HCT116 (cell line): ENCODE measurements around the gene CCDC116.

Experiments used
- EZH2 ChIP-seq: fragments of 200-600 bp; sonication (generic); IDR thresholded peaks from 2 replicates; pipeline ENCODE4 v1.6.1; 2017; ENCODE audit warnings: antibody characterized with exemption, mixed run types
- EZH2phosphoT487 ChIP-seq: fragments of 200-600 bp; IDR thresholded peaks from 2 replicates; pipeline ENCODE4 v1.6.1; 2018; ENCODE audit warnings: antibody characterized with exemption, borderline replicate concordance
- JUND ChIP-seq: IDR thresholded peaks from 2 replicates; pipeline ENCODE4 v1.6.1; 2012
- MAX ChIP-seq: IDR thresholded peaks from 2 replicates; pipeline ENCODE4 v1.6.1; 2012
- RAD21 ChIP-seq: IDR thresholded peaks from 2 replicates; pipeline ENCODE4 v1.6.1; 2012; ENCODE audit warnings: low read depth, mild to moderate bottlenecking
- SIN3A ChIP-seq: IDR thresholded peaks from 2 replicates; pipeline ENCODE4 v1.6.1; 2012; ENCODE audit warnings: low read depth
- TCF7L2 ChIP-seq: IDR thresholded peaks from 2 replicates; pipeline ENCODE4 v1.7.0; 2011; ENCODE audit warnings: borderline replicate concordance, inconsistent platforms; ENCODE audit not compliant: insufficient read depth, insufficient read length; ENCODE audit errors: extremely low read depth
- TF ChIP-seq, protein P1 (sequence below), 3 experiments: fragments of 200-600 bp in 1 of 3; sonication (generic) in 1 of 3; IDR thresholded peaks in 2 of 3; conservative IDR thresholded peaks in 1 of 3; 2 replicates each; pipeline ENCODE4 v1.5.1; 2012 to 2017; ENCODE audit warnings: low read depth in 2 of 3, low read length in 2 of 3, antibody characterized with exemption in 1 of 3, borderline replicate concordance in 1 of 3, control low read depth in 1 of 3, mild to moderate bottlenecking in 1 of 3, mixed read lengths in 1 of 3, mixed run types in 1 of 3, moderate library complexity in 1 of 3; ENCODE audit not compliant: insufficient read depth in 1 of 3
- TF ChIP-seq, protein P2 (sequence below): IDR thresholded peaks from 2 replicates; pipeline ENCODE4 v1.6.1; 2012; ENCODE audit warnings: low read depth

DNA sequence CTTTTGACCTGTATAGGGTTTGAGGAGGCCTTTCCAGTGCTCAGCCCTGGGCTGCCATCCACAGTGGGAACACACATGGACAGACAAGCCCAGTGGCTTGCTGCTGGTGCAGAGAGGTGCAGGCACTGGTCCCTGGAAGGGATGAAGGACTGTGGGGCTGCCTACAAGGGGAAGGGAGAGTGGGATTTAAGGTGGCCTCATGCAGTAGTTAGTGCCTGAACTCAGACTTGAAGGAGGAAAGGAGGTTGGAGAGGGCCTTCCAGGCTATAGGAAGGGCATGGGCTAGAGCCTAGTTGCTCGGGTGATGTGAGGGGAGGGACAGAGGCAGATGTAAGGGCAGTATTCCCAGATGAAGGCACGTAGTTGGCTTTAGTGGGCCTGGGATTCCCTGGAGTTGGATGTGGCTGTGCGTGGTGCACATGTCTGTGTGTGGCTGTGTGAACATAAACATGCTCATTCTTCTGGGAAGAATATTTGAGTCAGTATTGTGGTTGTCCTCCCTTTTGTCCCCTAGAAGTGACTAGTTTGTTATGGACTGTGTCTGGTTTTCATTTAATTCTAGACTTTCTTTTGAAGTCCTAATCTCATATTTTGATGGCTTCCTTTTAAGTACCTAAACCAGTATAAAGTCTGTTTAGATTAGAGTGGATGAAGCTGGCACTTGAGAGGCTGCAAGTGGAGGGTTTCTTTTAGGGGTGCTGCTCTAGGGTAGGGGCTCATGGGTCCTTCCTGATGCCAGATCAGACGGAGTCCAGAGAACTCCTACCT is 21.2 kb upstream of the CCDC116 start:
- TF ChIP-seq MAX (no peak), RAD21 (no peak), EZH2phosphoT487 (no peak), SIN3A (no peak), JUND (no peak), TCF7L2 (no peak), EZH2 (no peak)
- TF ChIP-seq, protein P1, sequence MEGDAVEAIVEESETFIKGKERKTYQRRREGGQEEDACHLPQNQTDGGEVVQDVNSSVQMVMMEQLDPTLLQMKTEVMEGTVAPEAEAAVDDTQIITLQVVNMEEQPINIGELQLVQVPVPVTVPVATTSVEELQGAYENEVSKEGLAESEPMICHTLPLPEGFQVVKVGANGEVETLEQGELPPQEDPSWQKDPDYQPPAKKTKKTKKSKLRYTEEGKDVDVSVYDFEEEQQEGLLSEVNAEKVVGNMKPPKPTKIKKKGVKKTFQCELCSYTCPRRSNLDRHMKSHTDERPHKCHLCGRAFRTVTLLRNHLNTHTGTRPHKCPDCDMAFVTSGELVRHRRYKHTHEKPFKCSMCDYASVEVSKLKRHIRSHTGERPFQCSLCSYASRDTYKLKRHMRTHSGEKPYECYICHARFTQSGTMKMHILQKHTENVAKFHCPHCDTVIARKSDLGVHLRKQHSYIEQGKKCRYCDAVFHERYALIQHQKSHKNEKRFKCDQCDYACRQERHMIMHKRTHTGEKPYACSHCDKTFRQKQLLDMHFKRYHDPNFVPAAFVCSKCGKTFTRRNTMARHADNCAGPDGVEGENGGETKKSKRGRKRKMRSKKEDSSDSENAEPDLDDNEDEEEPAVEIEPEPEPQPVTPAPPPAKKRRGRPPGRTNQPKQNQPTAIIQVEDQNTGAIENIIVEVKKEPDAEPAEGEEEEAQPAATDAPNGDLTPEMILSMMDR (IDR thresholded peaks at IDR 0.05 in 2 of 3, conservative IDR thresholded peaks at IDR 0.05 in 1 of 3; ENCODE audit: borderline replicate concordance in 1 of 3, insufficient read depth in 1 of 3, low read depth in 2 of 3, low read length in 2 of 3), result no peak
- TF ChIP-seq, protein P2, sequence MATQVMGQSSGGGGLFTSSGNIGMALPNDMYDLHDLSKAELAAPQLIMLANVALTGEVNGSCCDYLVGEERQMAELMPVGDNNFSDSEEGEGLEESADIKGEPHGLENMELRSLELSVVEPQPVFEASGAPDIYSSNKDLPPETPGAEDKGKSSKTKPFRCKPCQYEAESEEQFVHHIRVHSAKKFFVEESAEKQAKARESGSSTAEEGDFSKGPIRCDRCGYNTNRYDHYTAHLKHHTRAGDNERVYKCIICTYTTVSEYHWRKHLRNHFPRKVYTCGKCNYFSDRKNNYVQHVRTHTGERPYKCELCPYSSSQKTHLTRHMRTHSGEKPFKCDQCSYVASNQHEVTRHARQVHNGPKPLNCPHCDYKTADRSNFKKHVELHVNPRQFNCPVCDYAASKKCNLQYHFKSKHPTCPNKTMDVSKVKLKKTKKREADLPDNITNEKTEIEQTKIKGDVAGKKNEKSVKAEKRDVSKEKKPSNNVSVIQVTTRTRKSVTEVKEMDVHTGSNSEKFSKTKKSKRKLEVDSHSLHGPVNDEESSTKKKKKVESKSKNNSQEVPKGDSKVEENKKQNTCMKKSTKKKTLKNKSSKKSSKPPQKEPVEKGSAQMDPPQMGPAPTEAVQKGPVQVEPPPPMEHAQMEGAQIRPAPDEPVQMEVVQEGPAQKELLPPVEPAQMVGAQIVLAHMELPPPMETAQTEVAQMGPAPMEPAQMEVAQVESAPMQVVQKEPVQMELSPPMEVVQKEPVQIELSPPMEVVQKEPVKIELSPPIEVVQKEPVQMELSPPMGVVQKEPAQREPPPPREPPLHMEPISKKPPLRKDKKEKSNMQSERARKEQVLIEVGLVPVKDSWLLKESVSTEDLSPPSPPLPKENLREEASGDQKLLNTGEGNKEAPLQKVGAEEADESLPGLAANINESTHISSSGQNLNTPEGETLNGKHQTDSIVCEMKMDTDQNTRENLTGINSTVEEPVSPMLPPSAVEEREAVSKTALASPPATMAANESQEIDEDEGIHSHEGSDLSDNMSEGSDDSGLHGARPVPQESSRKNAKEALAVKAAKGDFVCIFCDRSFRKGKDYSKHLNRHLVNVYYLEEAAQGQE, result no peak
